ENCODE results near the gene HBD.

Gene HBD

GRCh38 chr11:5228124-5228523, 6.2 kb downstream of the HBD start:
- DNase-seq (ENCODE audit: low spot score): no peak
- in situ Hi-C loops (cut with MboI; ENCODE audit: low sequenced_read_pairs, unreplicated experiment): no loop called here
- no peak for TF ChIP-seq CTCF (IDR thresholded peaks at IDR 0.05; ENCODE audit: borderline replicate concordance, control extremely low read depth, extremely low read depth, insufficient read depth, missing control alignments)

GRCh38 chr11:5227681-5228080, 6.6 kb downstream of the HBD start:
- in situ Hi-C loops (cut with MboI; ENCODE audit: low sequenced_read_pairs, unreplicated experiment): no loop called here

GRCh38 chr11:5226732-5227310, 7.5 kb downstream of the HBD start, which contains the start of gene HBB:
Gene HBB, minus strand, starts transcription at chr11:5227071. Its CDS starts 50 bp downstream, at chr11:5227021.
- TF ChIP-seq CTCF (IDR thresholded peaks at IDR 0.05; ENCODE audit: borderline replicate concordance, control extremely low read depth, extremely low read depth, insufficient read depth, missing control alignments): no peak
- DNase-seq (ENCODE audit: low spot score): no peak
- in situ Hi-C loops (cut with MboI; ENCODE audit: low sequenced_read_pairs, unreplicated experiment): no loop called here

More at GRCh38 chr11:5227681-5228080, 6.6 kb downstream of the HBD start:
- DNase-seq (ENCODE audit: low spot score): no peak
- TF ChIP-seq CTCF (IDR thresholded peaks at IDR 0.05; ENCODE audit: borderline replicate concordance, control extremely low read depth, extremely low read depth, insufficient read depth, missing control alignments): no peak

- no peak for TF ChIP-seq CTCF (IDR thresholded peaks at IDR 0.05; ENCODE audit: borderline replicate concordance, control extremely low read depth, extremely low read depth, insufficient read depth, missing control alignments)
- no peak for DNase-seq (ENCODE audit: low spot score)
- in situ Hi-C loops (cut with MboI; ENCODE audit: low sequenced_read_pairs, unreplicated experiment): no loop called here
Measured at GRCh38 chr11:5225480-5225871, 8.8 kb downstream of the HBD start.

- no peak for TF ChIP-seq CTCF (IDR thresholded peaks at IDR 0.05; ENCODE audit: borderline replicate concordance, control extremely low read depth, extremely low read depth, insufficient read depth, missing control alignments)
- in situ Hi-C loops (cut with MboI; ENCODE audit: low sequenced_read_pairs, unreplicated experiment): loop anchor here (25.0 kb wide), 1 partner anchor 137 kb away; the partner anchor contains the start of gene OR51B6
- DNase-seq (ENCODE audit: low spot score): no peak
Measured at GRCh38 chr11:5224538-5225479, 9.5 kb downstream of the HBD start.

GRCh38 chr11:5223686-5224085, 10.6 kb downstream of the HBD start:
- no peak for DNase-seq (ENCODE audit: low spot score)
- TF ChIP-seq CTCF (IDR thresholded peaks at IDR 0.05; ENCODE audit: borderline replicate concordance, control extremely low read depth, extremely low read depth, insufficient read depth, missing control alignments): no peak
- in situ Hi-C loops (cut with MboI; ENCODE audit: low sequenced_read_pairs, unreplicated experiment): loop anchor here (25.0 kb wide), 1 partner anchor 139 kb away; the partner anchor contains the start of gene OR51B6
